OCI-LY1 (cell line): ENCODE results near the gene GPSM1.

Source experiments
- H2AFZ ChIP-seq: fragments of 200-600 bp; sonication (generic), shearing (Covaris generic); 2 replicates; pipeline ENCODE4 v1.6.0; 2014; ENCODE audit warnings: antibody characterized with exemption, mild to moderate bottlenecking, low read length
- H3F3A ChIP-seq: fragments of 200-600 bp; sonication (generic), shearing (Covaris generic); 2 replicates; pipeline ENCODE4 v1.6.0; 2014; ENCODE audit warnings: mild to moderate bottlenecking, antibody characterized with exemption, low read length, moderate library complexity; ENCODE audit not compliant: insufficient read depth
- H3K27ac ChIP-seq: fragments of 200-600 bp; sonication (generic); 2 replicates; pipeline ENCODE4 v1.5.1; 2014; ENCODE audit warnings: low read length, mixed run types, mild to moderate bottlenecking, low read depth; ENCODE audit not compliant: poor library complexity, severe bottlenecking
- H3K27me3 ChIP-seq: fragments of 200-600 bp; sonication (generic); 2 replicates; pipeline ENCODE4 v1.6.0; 2014; ENCODE audit warnings: antibody characterized with exemption, mild to moderate bottlenecking, low read length, moderate library complexity; ENCODE audit not compliant: insufficient read depth
- H3K36me3 ChIP-seq: fragments of 200-600 bp; sonication (generic); 2 replicates; pipeline ENCODE4 v1.6.1; 2014; ENCODE audit warnings: mild to moderate bottlenecking, antibody characterized with exemption, low read length, moderate library complexity, mixed read lengths; ENCODE audit not compliant: insufficient read depth
- H3K4me1 ChIP-seq: fragments of 200-600 bp; sonication (generic); 2 replicates; pipeline ENCODE4 v1.5.1; 2014; ENCODE audit warnings: mild to moderate bottlenecking, low read length, moderate library complexity; ENCODE audit not compliant: insufficient read depth, severe bottlenecking
- H3K4me2 ChIP-seq: fragments of 200-600 bp; sonication (generic), shearing (Covaris generic); 2 replicates; pipeline ENCODE4 v1.6.1; 2014; ENCODE audit warnings: low read length
- H3K4me3 ChIP-seq: fragments of 200-600 bp; sonication (generic); 2 replicates; pipeline ENCODE4 v1.5.1; 2014; ENCODE audit warnings: low read length, low read depth, mild to moderate bottlenecking, mixed read lengths; ENCODE audit not compliant: poor library complexity, severe bottlenecking
- H3K79me2 ChIP-seq: fragments of 200-600 bp; shearing (Covaris generic); 2 replicates; pipeline ENCODE4 v1.6.1; 2016; ENCODE audit warnings: mixed run types, low read length, mixed read lengths; ENCODE audit not compliant: insufficient read depth
- H3K9ac ChIP-seq: fragments of 200-600 bp; sonication (generic), shearing (Covaris generic); 2 replicates; pipeline ENCODE4 v1.6.1; 2014; ENCODE audit warnings: mild to moderate bottlenecking, low read length, mixed read lengths
- H3K9me2 ChIP-seq: fragments of 200-600 bp; sonication (generic), shearing (Covaris generic); 2 replicates; pipeline ENCODE4 v1.6.1; 2014; ENCODE audit warnings: low read depth, mild to moderate bottlenecking, low read length, mixed read lengths
- H3K9me3 ChIP-seq: fragments of 200-600 bp; shearing (Covaris generic); 2 replicates; pipeline ENCODE4 v1.6.1; 2014; ENCODE audit warnings: low read length, mixed read lengths
- H4K20me1 ChIP-seq: fragments of 200-600 bp; sonication (generic), shearing (Covaris generic); 2 replicates; pipeline ENCODE4 v1.6.0; 2016; ENCODE audit warnings: mild to moderate bottlenecking, low read length; ENCODE audit not compliant: insufficient read depth
- CTCF ChIP-seq: fragments of 200-600 bp; sonication (generic), shearing (Covaris generic); IDR thresholded peaks from 2 replicates; pipeline ENCODE4 v1.5.1; 2017; ENCODE audit warnings: mild to moderate bottlenecking, antibody characterized with exemption, low read length, moderate library complexity, mixed read lengths
- EZH2 ChIP-seq: fragments of 200-600 bp; sonication (generic), shearing (Covaris generic); IDR thresholded peaks from 2 replicates; pipeline ENCODE4 v1.8.0; 2017; ENCODE audit warnings: borderline replicate concordance, mixed run types, mild to moderate bottlenecking, antibody characterized with exemption, low read length, moderate library complexity, mixed read lengths

The GPSM1 gene

GRCh38 chr9:136286359-136286986, 40.9 kb upstream of the GPSM1 start:
- H3K79me2 ChIP-seq, result no peaks in the 10 kb centered on the region

GRCh38 chr9:136286987-136287379, 40.4 kb upstream of the GPSM1 start:
- Histone ChIP-seq H3K36me3 (no peaks in the 10 kb centered on the region), H3K4me1 (peaks cover 3% of the 10 kb centered on the region), H3K4me3 (no peak overlapping the region), H3K27ac (no peak overlapping the region), H3K79me2 (no peaks in the 10 kb centered on the region), H3K27me3 (0 out of 2 replicates have a peak, but pooled peaks cover 13% of the 10 kb centered on the region), H3K9ac (no peak overlapping the region), H3F3A (no peaks in the 10 kb centered on the region), H3K9me2 (no peaks in the 10 kb centered on the region), H3K4me2 (no peak overlapping the region), H3K9me3 (no peaks in the 10 kb centered on the region), H4K20me1 (no peaks in the 10 kb centered on the region), H2AFZ (no peak overlapping the region)
- no peak for TF ChIP-seq EZH2
- no peak for TF ChIP-seq CTCF

More at GRCh38 chr9:136286359-136286986, 40.9 kb upstream of the GPSM1 start:
- peaks cover 3% of the 10 kb centered on the region for H3K4me1 ChIP-seq
- H3K27ac ChIP-seq, result no peak overlapping the region
- no peak overlapping the region for H3K4me2 ChIP-seq
- no peaks in the 10 kb centered on the region for H4K20me1 ChIP-seq
- no peak overlapping the region for H3K9ac ChIP-seq
- H3K36me3 ChIP-seq, result no peaks in the 10 kb centered on the region
- H3K27me3 ChIP-seq, result 0 out of 2 replicates have a peak, but pooled peaks cover 14% of the 10 kb centered on the region
- H3K4me3 ChIP-seq, result no peak overlapping the region
- no peaks in the 10 kb centered on the region for H3F3A ChIP-seq
- TF ChIP-seq EZH2 (no peak), CTCF (no peak)
- no peaks in the 10 kb centered on the region for H3K9me3 ChIP-seq
- no peak overlapping the region for H2AFZ ChIP-seq
- no peaks in the 10 kb centered on the region for H3K9me2 ChIP-seq

GRCh38 chr9:136287960-136288753, 39.2 kb upstream of the GPSM1 start:
- 0 out of 2 replicates have a peak, but pooled peaks cover 6% of the 10 kb centered on the region for H3K27me3 ChIP-seq
- H3K9me2 ChIP-seq, result no peaks in the 10 kb centered on the region
- no peak overlapping the region for H3K4me3 ChIP-seq
- no peaks in the 10 kb centered on the region for H3K79me2 ChIP-seq
- H3K4me1 ChIP-seq, result peaks cover 3% of the 10 kb centered on the region
- H3K9ac ChIP-seq, result no peak overlapping the region
- no peaks in the 10 kb centered on the region for H3K36me3 ChIP-seq
- no peak overlapping the region for H3K4me2 ChIP-seq
- H3F3A ChIP-seq, result no peaks in the 10 kb centered on the region
- H2AFZ ChIP-seq, result no peak overlapping the region
- no peaks in the 10 kb centered on the region for H4K20me1 ChIP-seq
- H3K27ac ChIP-seq, result no peak overlapping the region
- no peak for TF ChIP-seq CTCF
- H3K9me3 ChIP-seq, result no peaks in the 10 kb centered on the region
